Measurements from ENCODE around the gene RPS23.
A peak's percentile ranks its signal among the peaks of the same experiment; 100 is the strongest.
"Not testable (repeated sequence)": the region's sequence is repeated elsewhere in the genome, so short reads cannot be mapped to it uniquely, and the experiment has no call there.

RPS23 gene

DNA sequence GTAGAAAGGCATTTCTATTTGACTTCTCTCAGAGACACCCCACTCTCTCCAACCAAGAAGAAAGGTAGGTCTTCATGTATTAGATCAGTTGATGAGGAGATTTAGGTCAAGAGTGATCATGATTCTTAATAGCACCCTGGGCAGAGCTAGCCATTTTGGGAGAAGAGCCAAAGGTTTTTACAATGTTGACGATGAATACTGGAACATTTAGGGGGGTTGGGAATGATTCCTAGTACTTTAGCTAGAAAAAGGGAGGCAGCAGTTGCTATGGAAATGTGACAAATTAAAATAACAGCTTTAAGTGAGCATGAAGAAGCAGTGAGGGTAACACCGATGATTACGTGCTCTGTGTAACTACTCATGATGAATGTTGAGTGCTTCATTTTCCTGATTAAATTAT is 9.5 kb upstream of the RPS23 start:
- H3K9me3 ChIP-seq (replicated peaks; ENCODE audit: low read length) = no peaks in the 10 kb centered on the region
- H3K4me1 ChIP-seq (ENCODE audit: control insufficient read depth, insufficient read depth, low read length) = no peaks in the 10 kb centered on the region
- no peak overlapping the region for H3K4me2 ChIP-seq (ENCODE audit: low read length)
- no peak overlapping the region for H3K4me3 ChIP-seq (ENCODE audit: low read length)
- H3K9ac ChIP-seq (ENCODE audit: low read depth, low read length) = no peak overlapping the region
- H3K27me3 ChIP-seq (ENCODE audit: control insufficient read depth, insufficient read depth, low read length) = no peaks in the 10 kb centered on the region
- no peaks in the 10 kb centered on the region for H3K36me3 ChIP-seq (ENCODE audit: insufficient read depth, low read length)

DNA sequence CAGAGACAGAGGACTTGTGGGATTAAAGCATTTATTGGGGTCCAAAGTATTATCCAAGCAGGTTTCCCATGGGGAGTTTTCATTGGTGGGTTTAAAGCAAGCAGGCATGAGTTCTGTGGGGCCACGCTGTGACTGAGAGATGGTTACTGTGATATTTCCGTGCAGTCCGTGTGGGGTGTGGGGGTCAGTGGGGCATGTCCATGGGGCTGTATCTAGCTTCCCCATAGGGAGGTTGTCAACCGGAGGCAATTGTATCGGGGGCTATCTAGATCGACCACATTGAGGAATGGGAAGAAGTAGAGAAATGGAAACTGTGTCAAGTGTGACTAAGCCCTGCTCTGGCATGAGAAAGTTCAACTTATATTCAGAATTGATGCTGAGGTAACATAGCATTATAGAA is 7.1 kb upstream of the RPS23 start:
- Histone ChIP-seq H3K36me3 (ENCODE audit: insufficient read depth, low read length) (no peaks in the 10 kb centered on the region), H3K9me3 (replicated peaks; ENCODE audit: low read length) (no peaks in the 10 kb centered on the region), H3K27me3 (ENCODE audit: control insufficient read depth, insufficient read depth, low read length) (no peaks in the 10 kb centered on the region), H3K9ac (ENCODE audit: low read depth, low read length) (no peak overlapping the region), H3K4me1 (ENCODE audit: control insufficient read depth, insufficient read depth, low read length) (no peaks in the 10 kb centered on the region), H3K4me3 (ENCODE audit: low read length) (no peak overlapping the region), H3K4me2 (ENCODE audit: low read length) (no peak overlapping the region)

DNA sequence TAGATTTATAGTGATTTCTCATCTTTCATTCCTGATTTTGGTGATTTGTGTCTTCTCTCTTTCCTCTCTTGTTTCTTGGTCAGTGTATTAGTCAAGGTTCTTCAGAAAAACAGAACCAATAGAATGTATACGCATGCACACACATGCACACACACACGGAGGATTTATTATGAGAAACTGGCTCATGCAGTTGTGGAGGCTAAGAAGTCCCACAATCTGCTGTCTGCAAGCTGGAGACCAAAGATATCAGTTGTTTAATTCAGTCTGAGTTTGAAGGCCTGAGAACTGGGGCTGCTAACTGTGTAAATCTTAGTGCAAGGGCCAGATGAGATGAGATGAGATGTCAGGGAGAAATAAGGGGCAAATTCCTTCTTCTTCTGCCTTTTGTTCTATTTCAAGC is 5.7 kb upstream of the RPS23 start:
- no peaks in the 10 kb centered on the region for H3K27me3 ChIP-seq (ENCODE audit: control insufficient read depth, insufficient read depth, low read length)
- H3K9ac ChIP-seq (ENCODE audit: low read depth, low read length) = no peak overlapping the region
- H3K36me3 ChIP-seq (ENCODE audit: insufficient read depth, low read length) = no peaks in the 10 kb centered on the region
- no peaks in the 10 kb centered on the region for H3K9me3 ChIP-seq (replicated peaks; ENCODE audit: low read length)
- no peak overlapping the region for H3K4me2 ChIP-seq (ENCODE audit: low read length)
- H3K4me3 ChIP-seq (ENCODE audit: low read length) = no peak overlapping the region
- H3K4me1 ChIP-seq (ENCODE audit: control insufficient read depth, insufficient read depth, low read length) = peaks cover 3% of the 10 kb centered on the region

DNA sequence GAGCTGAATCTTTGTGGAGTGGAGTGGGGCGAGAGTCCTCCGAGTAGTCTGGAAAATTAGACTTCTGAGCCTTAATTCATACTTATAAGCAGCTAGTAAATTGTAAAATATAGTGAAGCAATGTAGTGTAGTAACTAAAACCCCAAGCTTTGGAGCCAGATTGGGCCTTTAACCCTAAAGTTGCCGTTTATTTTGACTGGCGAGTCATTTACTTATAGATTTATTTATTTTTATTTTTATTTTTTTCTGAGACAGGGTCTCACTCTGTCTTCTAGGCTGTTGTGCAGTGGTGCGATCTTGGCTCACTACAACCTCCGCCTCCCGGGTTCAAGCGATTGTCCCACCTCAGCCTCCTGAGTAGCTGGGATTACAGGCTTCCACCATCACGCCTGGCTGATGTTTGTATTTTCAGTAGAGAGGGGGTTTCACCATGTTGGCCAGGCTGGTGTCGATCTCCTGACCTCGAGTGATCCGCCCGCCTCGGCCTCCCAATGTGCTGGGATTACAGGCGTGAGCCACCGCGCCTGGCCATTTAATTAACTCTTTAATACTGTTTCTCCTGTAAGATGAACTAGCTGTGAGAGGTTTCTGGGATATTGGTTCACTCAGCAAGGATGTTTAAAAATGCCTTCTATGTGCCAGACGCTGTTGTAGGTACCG is 687 bp upstream of the RPS23 start:
- Histone ChIP-seq H3K4me3 (ENCODE audit: low read length) (peak overlapping the region; percentile 98), H3K36me3 (ENCODE audit: insufficient read depth, low read length) (peaks cover 38% of the 10 kb centered on the region), H3K4me2 (ENCODE audit: low read length) (peak overlapping the region; percentile 90), H3K9ac (ENCODE audit: low read depth, low read length) (peak overlapping the region; percentile 100), H3K9me3 (replicated peaks; ENCODE audit: low read length) (no peaks in the 10 kb centered on the region), H3K27me3 (ENCODE audit: control insufficient read depth, insufficient read depth, low read length) (no peaks in the 10 kb centered on the region), H3K4me1 (ENCODE audit: control insufficient read depth, insufficient read depth, low read length) (peaks cover 14% of the 10 kb centered on the region)

DNA sequence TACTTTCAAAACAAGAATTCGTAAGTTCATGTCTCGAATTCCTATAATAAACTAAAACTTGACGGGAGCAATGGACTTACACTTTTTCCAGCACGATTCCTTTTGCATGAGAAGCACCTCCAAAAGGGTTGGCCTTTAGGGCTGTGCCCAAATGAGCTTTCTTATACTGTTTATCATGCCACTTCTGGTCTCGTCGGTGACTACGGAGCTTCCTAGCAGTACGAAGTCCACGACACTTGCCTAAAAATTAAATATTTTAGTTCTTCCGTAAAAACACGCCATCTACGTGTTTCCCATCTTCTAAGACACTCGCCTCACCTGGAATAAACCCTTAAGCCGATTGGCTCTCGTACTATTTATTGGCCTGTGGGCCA is 554 bp downstream of the RPS23 start:
- H3K4me3 ChIP-seq (ENCODE audit: low read length) = peak overlapping the region; percentile 98
- peak overlapping the region; percentile 90 for H3K4me2 ChIP-seq (ENCODE audit: low read length)
- H3K36me3 ChIP-seq (ENCODE audit: insufficient read depth, low read length) = peaks cover 42% of the 10 kb centered on the region
- no peaks in the 10 kb centered on the region for H3K27me3 ChIP-seq (ENCODE audit: control insufficient read depth, insufficient read depth, low read length)
- no peaks in the 10 kb centered on the region for H3K9me3 ChIP-seq (replicated peaks; ENCODE audit: low read length)
- peaks cover 14% of the 10 kb centered on the region for H3K4me1 ChIP-seq (ENCODE audit: control insufficient read depth, insufficient read depth, low read length)
- H3K9ac ChIP-seq (ENCODE audit: low read depth, low read length) = peak overlapping the region; percentile 100

DNA sequence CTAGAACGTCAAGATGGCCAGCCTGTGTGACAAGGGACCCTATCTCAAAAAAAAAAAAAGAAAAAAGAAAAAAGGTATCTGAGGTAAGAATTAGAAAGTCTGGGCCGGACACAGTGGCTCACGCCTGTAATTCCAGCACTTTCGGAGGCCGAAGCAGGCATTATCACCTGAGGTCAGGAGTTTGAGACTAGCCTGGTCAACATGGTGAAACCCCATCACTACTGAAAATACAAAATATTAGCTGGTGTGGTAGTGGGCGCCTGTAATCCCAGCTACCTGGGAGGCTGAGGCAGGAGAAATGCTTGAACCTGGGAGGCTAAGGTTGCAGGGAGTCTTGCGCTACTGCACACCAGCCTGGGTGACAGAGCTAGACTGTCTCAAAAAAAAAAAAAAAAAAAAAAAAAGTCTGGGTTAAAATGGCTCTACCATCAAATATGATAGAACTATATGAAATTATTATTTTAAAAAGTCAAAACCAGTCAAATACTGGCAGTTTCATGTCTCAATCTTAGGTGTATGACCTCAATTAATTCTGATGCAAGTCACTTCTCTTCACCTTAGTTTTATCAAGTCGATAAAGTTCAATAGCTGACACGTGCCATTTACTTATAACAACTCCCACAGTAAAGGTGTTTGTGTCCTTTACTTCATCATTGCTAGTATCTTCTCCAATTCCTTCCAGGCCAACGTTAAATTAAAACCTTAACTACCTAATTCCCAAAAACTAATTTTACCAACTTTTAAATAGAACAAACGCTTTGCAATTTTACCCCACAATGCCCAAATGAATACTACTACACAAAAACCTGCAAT is 1.1 kb downstream of the RPS23 start:
- H3K9me3 ChIP-seq (replicated peaks; ENCODE audit: low read length) = no peaks in the 10 kb centered on the region
- peak overlapping the region; percentile 100 for H3K9ac ChIP-seq (ENCODE audit: low read depth, low read length)
- peak overlapping the region; percentile 90 for H3K4me2 ChIP-seq (ENCODE audit: low read length)
- peak overlapping the region; percentile 98 for H3K4me3 ChIP-seq (ENCODE audit: low read length)
- H3K27me3 ChIP-seq (ENCODE audit: control insufficient read depth, insufficient read depth, low read length) = no peaks in the 10 kb centered on the region
- H3K4me1 ChIP-seq (ENCODE audit: control insufficient read depth, insufficient read depth, low read length) = peaks cover 14% of the 10 kb centered on the region
- peaks cover 42% of the 10 kb centered on the region for H3K36me3 ChIP-seq (ENCODE audit: insufficient read depth, low read length)

DNA sequence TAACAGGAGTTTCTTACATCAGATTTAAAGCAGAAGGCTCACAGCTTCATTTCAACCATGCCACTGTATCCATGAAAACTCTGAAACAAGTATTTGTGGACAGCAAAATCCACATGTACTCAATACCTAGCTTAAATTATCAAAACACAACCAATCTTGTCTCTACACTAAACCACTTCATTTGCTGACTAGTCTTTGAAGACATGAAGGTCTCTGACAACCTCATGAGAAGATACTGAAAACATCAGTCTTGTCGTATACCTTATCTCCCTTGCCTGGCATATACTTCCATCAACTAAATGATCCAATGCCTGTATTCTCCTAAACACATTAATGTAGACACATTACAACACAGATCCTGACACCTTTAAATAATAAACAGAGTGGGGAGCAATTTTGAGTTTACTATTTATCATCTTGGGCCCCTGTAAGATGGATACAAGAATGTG is 2.9 kb downstream of the RPS23 start:
- Histone ChIP-seq H3K4me3 (ENCODE audit: low read length) (no peak overlapping the region), H3K4me1 (ENCODE audit: control insufficient read depth, insufficient read depth, low read length) (peaks cover 14% of the 10 kb centered on the region), H3K9ac (ENCODE audit: low read depth, low read length) (no peak overlapping the region), H3K9me3 (replicated peaks; ENCODE audit: low read length) (no peaks in the 10 kb centered on the region), H3K36me3 (ENCODE audit: insufficient read depth, low read length) (peaks cover 42% of the 10 kb centered on the region), H3K27me3 (ENCODE audit: control insufficient read depth, insufficient read depth, low read length) (no peaks in the 10 kb centered on the region), H3K4me2 (ENCODE audit: low read length) (no peak overlapping the region)

DNA sequence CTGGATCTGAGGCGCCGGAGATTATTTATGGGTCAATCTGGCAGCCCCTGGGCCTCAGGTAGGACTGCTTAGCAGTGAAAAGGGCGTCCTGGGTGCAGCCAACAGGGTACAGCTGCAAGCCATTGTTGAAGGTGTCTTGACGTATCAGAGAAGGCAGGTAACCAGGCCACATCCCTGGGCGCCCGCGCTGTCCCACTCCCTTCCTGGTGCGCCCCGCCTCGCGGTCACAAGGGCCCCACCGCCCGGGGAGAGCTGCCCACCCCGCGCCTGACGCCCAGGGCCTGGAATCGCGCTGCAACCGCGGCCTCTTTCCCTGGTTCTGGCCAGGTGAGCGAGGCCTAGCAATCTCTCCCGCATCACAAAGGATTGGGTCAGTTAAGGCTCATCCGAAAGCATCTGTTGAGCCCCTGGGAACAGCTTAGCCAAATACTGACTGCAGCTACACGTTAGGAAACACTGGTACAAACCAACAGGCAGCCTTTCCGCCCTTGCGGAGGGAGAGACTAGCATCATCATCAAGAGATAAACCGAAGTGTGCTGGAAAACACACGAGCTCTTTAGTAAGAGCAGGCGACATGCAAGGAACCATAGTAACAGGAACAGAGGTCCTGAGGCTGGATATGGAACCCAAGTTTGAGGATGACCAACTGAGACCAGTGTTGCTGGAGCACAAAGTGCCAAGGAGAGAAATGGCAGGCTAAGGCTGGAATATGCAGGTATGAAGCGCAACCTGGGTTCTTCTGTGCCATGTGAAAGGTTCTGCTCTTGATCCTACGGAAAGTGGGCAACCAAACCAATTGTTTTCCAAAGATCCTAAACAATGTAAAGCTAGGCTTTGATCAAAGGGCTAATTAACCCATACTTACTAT is 3.6 kb downstream of the RPS23 start:
- H3K4me1 ChIP-seq (ENCODE audit: control insufficient read depth, insufficient read depth, low read length) = peaks cover 14% of the 10 kb centered on the region
- no peak overlapping the region for H3K4me2 ChIP-seq (ENCODE audit: low read length)
- H3K9ac ChIP-seq (ENCODE audit: low read depth, low read length) = no peak overlapping the region
- H3K4me3 ChIP-seq (ENCODE audit: low read length) = no peak overlapping the region
- peaks cover 45% of the 10 kb centered on the region for H3K36me3 ChIP-seq (ENCODE audit: insufficient read depth, low read length)
- no peaks in the 10 kb centered on the region for H3K9me3 ChIP-seq (replicated peaks; ENCODE audit: low read length)
- H3K27me3 ChIP-seq (ENCODE audit: control insufficient read depth, insufficient read depth, low read length) = no peaks in the 10 kb centered on the region

DNA sequence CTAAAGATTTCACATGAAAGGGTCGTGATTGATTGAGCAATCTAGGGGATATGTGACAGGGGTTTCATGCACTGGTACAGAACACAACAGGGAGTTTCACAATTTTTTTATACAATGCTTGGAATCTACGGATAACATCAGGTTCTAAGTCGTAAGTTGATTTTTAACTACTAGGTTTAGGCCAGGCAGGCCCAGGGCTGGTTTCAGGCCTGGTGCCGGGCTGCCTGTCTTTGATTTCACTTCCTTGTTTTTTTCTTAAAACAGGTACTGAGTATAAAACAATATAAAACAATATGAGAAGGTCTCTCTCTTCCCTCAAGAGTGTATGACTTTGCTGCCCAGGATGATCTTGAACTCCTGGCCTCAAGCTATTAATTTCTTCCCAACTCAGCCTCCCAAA is 4.7 kb downstream of the RPS23 start:
- not testable (repeated sequence) for H3K9ac ChIP-seq (ENCODE audit: low read depth, low read length); H3K4me2 ChIP-seq (ENCODE audit: low read length); H3K4me1 ChIP-seq (ENCODE audit: control insufficient read depth, insufficient read depth, low read length); H3K27me3 ChIP-seq (ENCODE audit: control insufficient read depth, insufficient read depth, low read length); H3K9me3 ChIP-seq (replicated peaks; ENCODE audit: low read length); H3K4me3 ChIP-seq (ENCODE audit: low read length)
- peaks cover 47% of the 10 kb centered on the region for H3K36me3 ChIP-seq (ENCODE audit: insufficient read depth, low read length)

DNA sequence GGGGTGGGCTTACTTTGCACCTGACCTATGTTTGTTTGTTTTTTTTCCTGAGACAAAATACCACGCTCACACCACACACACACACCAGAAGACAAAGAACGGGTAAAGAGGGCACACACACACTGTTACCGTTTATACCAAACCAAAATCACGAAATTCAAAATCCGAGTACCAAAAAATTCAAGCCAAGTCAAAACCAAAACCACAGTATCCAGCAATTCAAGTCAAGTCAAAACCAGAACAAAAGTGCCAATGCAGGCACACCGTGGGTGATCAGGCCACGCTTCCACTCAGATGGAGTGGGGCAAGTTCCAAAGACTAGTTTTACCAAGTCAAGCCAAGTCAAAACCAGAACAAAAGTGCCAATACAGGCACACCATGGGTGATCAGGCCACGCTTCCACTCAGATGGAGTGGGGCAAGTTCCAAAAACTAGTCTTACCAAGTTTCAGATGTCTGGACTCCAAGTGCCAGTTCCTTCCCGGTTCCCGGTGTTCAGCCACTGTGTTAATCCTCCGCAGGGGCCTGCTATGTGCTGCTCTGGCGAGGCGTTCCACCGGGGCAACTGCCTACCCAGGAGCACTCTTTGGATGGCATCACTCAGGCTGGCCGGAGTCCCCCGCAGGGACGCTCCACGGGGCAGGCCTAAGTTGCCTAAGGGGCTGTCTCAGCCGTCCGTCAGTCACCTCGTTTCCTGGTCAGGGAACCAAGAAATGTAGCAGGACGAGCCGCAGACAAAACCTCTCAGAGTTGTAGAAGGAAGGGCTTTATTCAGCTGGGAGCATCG is 5.4 kb downstream of the RPS23 start:
- H3K36me3 ChIP-seq (ENCODE audit: insufficient read depth, low read length) = peaks cover 52% of the 10 kb centered on the region
- not testable (repeated sequence) for H3K4me1 ChIP-seq (ENCODE audit: control insufficient read depth, insufficient read depth, low read length); H3K9ac ChIP-seq (ENCODE audit: low read depth, low read length); H3K9me3 ChIP-seq (replicated peaks; ENCODE audit: low read length); H3K27me3 ChIP-seq (ENCODE audit: control insufficient read depth, insufficient read depth, low read length); H3K4me2 ChIP-seq (ENCODE audit: low read length); H3K4me3 ChIP-seq (ENCODE audit: low read length)

DNA sequence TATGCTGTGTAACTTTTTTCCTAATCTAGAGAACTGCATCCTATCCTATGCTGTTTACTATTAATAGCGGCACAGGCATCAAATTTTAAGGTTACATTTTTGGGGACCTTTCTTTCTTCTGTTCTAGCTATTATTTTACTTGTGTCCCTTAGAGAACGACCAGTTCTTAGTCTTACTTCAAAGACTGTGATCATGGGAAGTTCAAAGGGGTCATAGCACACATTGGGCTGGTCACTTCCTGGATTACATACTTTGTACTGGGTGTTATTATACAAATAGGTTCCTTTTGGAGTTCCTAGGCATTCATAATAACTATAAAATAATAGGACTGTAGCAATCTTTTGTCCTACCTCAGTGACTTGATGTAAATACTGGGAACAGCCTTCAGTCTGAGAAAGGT is 8.8 kb downstream of the RPS23 start:
- H3K4me2 ChIP-seq (ENCODE audit: low read length); H3K4me3 ChIP-seq (ENCODE audit: low read length); H3K9ac ChIP-seq (ENCODE audit: low read depth, low read length); H3K4me1 ChIP-seq (ENCODE audit: control insufficient read depth, insufficient read depth, low read length); H3K9me3 ChIP-seq (replicated peaks; ENCODE audit: low read length); H3K27me3 ChIP-seq (ENCODE audit: control insufficient read depth, insufficient read depth, low read length): not testable (repeated sequence)
- peaks cover 21% of the 10 kb centered on the region for H3K36me3 ChIP-seq (ENCODE audit: insufficient read depth, low read length)

Data from skeletal muscle satellite cell (primary cell).